ENCODE data around the gene TSPAN15. TPM values are rescaled to one million over a fixed set of nuclear protein-coding genes. Genes with fewer than 3 reads are reported as not detected.
A peak's percentile ranks its signal among the peaks of the same experiment; 100 is the strongest.

The TSPAN15 gene
- total RNA-seq (2014; rRNA removed; shearing (Covaris generic)) (1.9 and 2.4 TPM in 2 replicates), total RNA-seq (2022) (3.1 and 4.0 TPM in 2 replicates), Bru-seq, nascent RNA (percentile 27 among the genes with signal in this experiment), BruChase-seq, experiment 1, labeled RNA remaining after a 6-hour chase (percentile 32 among the genes with signal in this experiment), BruChase-seq, experiment 2, labeled RNA remaining after a 2-hour chase (percentile 31 among the genes with signal in this experiment)
- long read RNA-seq, partial matches to known transcripts: 0 of 1 reads
- long read RNA-seq, other reads (novel, unspliced or antisense): 0 of 1 reads

DNA sequence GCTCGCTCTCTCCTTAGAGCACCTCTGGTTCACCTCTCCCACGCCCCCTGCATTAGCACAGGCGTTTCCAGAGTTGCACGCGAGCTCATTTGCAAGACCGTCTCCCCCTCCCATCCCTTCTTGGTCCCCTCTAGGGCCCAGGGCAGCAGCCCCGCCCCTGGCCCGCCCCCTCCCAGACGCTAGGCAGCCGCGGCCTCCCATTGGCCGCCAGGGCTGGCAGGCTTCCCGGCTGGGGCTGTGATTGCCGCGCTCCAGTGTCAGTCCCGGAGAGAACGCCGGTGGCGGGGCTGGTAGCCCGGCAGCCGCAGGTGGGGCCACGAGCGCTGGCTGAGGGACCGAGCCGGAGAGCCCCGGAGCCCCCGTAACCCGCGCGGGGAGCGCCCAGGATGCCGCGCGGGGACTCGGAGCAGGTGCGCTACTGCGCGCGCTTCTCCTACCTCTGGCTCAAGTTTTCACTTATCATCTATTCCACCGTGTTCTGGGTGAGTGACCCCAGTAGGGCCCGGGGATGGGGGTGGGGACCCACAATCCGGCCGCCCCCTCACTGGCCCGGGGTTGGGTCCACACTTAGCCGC lies at the start of gene TSPAN15:
TSPAN15 (plus strand) TSS at position 257 of the 575 bp plus-strand sequence; CDS start at position 387, 130 bp downstream.
- H3K4me2 ChIP-seq (ENCODE audit: low read length): peak within 1 kb of the TSS; percentile 83
- no peaks in the 10 kb centered on the region for H3K36me3 ChIP-seq (ENCODE audit: insufficient read depth, low read length)
- no peak within 1 kb of the TSS for H3K27ac ChIP-seq (ENCODE audit: low read depth, low read length, poor library complexity, severe bottlenecking)
- intact Hi-C loops (cut with micrococcal nuclease; ENCODE audit: unreplicated experiment): no loop called here
- no peaks in the 10 kb centered on the region for H3K9me3 ChIP-seq (ENCODE audit: low read length)
- peak within 1 kb of the TSS; percentile 87; the same call in 1 of the 2 replicates for H2AFZ ChIP-seq (ENCODE audit: low read length)
- H3K9me2 ChIP-seq (ENCODE audit: insufficient read depth, low read length): no peaks in the 10 kb centered on the region
- peaks cover 10% of the 10 kb centered on the region for H3K4me1 ChIP-seq (ENCODE audit: insufficient read depth, low read length, poor library complexity, severe bottlenecking)
- TF ChIP-seq, protein P1, sequence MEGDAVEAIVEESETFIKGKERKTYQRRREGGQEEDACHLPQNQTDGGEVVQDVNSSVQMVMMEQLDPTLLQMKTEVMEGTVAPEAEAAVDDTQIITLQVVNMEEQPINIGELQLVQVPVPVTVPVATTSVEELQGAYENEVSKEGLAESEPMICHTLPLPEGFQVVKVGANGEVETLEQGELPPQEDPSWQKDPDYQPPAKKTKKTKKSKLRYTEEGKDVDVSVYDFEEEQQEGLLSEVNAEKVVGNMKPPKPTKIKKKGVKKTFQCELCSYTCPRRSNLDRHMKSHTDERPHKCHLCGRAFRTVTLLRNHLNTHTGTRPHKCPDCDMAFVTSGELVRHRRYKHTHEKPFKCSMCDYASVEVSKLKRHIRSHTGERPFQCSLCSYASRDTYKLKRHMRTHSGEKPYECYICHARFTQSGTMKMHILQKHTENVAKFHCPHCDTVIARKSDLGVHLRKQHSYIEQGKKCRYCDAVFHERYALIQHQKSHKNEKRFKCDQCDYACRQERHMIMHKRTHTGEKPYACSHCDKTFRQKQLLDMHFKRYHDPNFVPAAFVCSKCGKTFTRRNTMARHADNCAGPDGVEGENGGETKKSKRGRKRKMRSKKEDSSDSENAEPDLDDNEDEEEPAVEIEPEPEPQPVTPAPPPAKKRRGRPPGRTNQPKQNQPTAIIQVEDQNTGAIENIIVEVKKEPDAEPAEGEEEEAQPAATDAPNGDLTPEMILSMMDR (conservative IDR thresholded peaks at IDR 0.05; ENCODE audit: low read length): no peak
- TF ChIP-seq EZH2phosphoT487 (IDR thresholded peaks at IDR 0.05; ENCODE audit: borderline replicate concordance, low read depth, low read length): no peak
- H3K79me2 ChIP-seq (ENCODE audit: insufficient read depth, low read depth, low read length): no peaks in the 10 kb centered on the region
- no TSS peak for BruUV-seq (replicated peaks)
- H3K4me3 ChIP-seq (ENCODE audit: low read depth, low read length, poor library complexity, severe bottlenecking): peak within 1 kb of the TSS; percentile 70
- POLR2A ChIA-PET: no interaction called here
- H4K20me1 ChIP-seq (ENCODE audit: insufficient read depth, low read length): no peaks in the 10 kb centered on the region
- CTCF ChIA-PET (ENCODE audit: unreplicated experiment): no interaction called here
- DNase-seq (ENCODE audit: low spot score): peak; percentile 79

DNA sequence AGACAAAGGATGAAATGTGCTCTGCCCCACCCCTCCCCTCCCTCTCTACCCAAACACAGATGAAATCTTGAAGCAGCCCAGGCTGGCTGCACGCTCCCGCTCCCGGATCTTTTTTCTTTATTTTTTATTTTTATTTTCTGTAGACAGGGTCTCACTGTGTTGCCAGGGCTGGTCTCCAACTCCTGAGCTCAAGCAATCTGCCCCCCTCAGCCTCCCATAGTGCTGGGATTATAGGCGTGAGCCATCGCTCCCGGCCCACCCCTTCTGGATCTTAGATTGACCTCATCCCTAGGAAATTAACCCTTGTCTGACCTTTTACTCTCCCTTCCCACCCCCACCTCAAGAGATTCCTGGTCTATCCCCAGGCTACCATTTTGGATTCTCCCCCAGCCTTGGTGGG lies 48.9 kb upstream of the TSPAN15 start:
- TF ChIP-seq, protein P1 (conservative IDR thresholded peaks at IDR 0.05; ENCODE audit: low read length): no peak
- TF ChIP-seq EZH2phosphoT487 (IDR thresholded peaks at IDR 0.05; ENCODE audit: borderline replicate concordance, low read depth, low read length): no peak
- Histone ChIP-seq H3K4me1 (ENCODE audit: insufficient read depth, low read length, poor library complexity, severe bottlenecking) (no peaks in the 10 kb centered on the region), H3K36me3 (ENCODE audit: insufficient read depth, low read length) (no peaks in the 10 kb centered on the region), H3K4me3 (ENCODE audit: low read depth, low read length, poor library complexity, severe bottlenecking) (no peak overlapping the region), H3K27ac (ENCODE audit: low read depth, low read length, poor library complexity, severe bottlenecking) (no peak overlapping the region), H3K4me2 (ENCODE audit: low read length) (no peak overlapping the region), H3K79me2 (ENCODE audit: insufficient read depth, low read depth, low read length) (no peaks in the 10 kb centered on the region), H3K9me2 (ENCODE audit: insufficient read depth, low read length) (no peaks in the 10 kb centered on the region), H2AFZ (ENCODE audit: low read length) (no peak overlapping the region), H3K9me3 (ENCODE audit: low read length) (no peaks in the 10 kb centered on the region), H4K20me1 (ENCODE audit: insufficient read depth, low read length) (no peaks in the 10 kb centered on the region)
- intact Hi-C loops (cut with micrococcal nuclease; ENCODE audit: unreplicated experiment): no loop called here
- no peak for DNase-seq (ENCODE audit: low spot score)
- POLR2A ChIA-PET: interaction anchor here (0.6 kb wide), 1 partner anchor 173 kb away, joined by 4 read pairs; no protein-coding TSS in a partner anchor
- BruUV-seq (replicated peaks): no TSS peak
- CTCF ChIA-PET (ENCODE audit: unreplicated experiment): no interaction called here

DNA sequence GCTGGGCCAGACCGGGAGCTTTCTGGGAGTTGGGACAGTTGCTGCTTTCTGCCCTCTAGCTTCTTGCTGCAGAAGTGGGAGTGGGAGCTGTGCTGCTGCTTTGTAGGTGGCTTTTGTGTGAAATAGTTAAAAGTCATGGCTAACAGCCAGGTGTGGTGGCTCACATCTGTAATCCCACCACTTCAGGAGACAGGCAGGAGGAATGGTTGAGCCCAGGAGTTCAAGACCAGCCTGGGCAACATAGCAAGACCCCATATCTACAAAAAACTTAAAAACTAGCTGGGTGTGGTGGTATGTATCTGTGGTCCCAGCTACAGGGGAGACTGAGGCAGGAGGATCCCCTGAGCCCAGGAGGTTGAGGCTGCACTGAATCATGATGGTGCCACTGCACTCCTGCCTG lies 48.2 kb upstream of the TSPAN15 start:
- H4K20me1 ChIP-seq (ENCODE audit: insufficient read depth, low read length): no peaks in the 10 kb centered on the region
- TF ChIP-seq, protein P1 (conservative IDR thresholded peaks at IDR 0.05; ENCODE audit: low read length): no peak
- no peak for TF ChIP-seq EZH2phosphoT487 (IDR thresholded peaks at IDR 0.05; ENCODE audit: borderline replicate concordance, low read depth, low read length)
- H3K4me3 ChIP-seq (ENCODE audit: low read depth, low read length, poor library complexity, severe bottlenecking): no peak overlapping the region
- no peaks in the 10 kb centered on the region for H3K9me3 ChIP-seq (ENCODE audit: low read length)
- BruUV-seq (replicated peaks): no TSS peak
- H3K4me2 ChIP-seq (ENCODE audit: low read length): no peak overlapping the region
- ChIA-PET POLR2A (interaction anchor here (0.6 kb wide), 1 partner anchor 86 kb away, joined by 3 read pairs; no protein-coding TSS in a partner anchor), CTCF (ENCODE audit: unreplicated experiment) (interaction anchor here (0.7 kb wide), 1 partner anchor 12 kb away, joined by 3 read pairs; no protein-coding TSS in a partner anchor)
- H3K4me1 ChIP-seq (ENCODE audit: insufficient read depth, low read length, poor library complexity, severe bottlenecking): peaks cover 5% of the 10 kb centered on the region
- H3K9me2 ChIP-seq (ENCODE audit: insufficient read depth, low read length): no peaks in the 10 kb centered on the region
- H3K27ac ChIP-seq (ENCODE audit: low read depth, low read length, poor library complexity, severe bottlenecking): no peak overlapping the region
- DNase-seq (ENCODE audit: low spot score): no peak
- intact Hi-C loops (cut with micrococcal nuclease; ENCODE audit: unreplicated experiment): no loop called here
- no peaks in the 10 kb centered on the region for H3K79me2 ChIP-seq (ENCODE audit: insufficient read depth, low read depth, low read length)
- no peaks in the 10 kb centered on the region for H3K36me3 ChIP-seq (ENCODE audit: insufficient read depth, low read length)
- H2AFZ ChIP-seq (ENCODE audit: low read length): no peak overlapping the region
